B cell (primary cell): Measurements from ENCODE around the gene MAPKBP1.

Experiments used
- CTCF ChIP-seq: fragments of 200-600 bp; IDR thresholded peaks from one replicate; pipeline ENCODE4 v1.8.0; 2022; ENCODE audit warnings: antibody characterized with exemption, mild to moderate bottlenecking
- EZH2 ChIP-seq: IDR thresholded peaks from 2 replicates; pipeline ENCODE4 v1.6.1; 2012; ENCODE audit warnings: borderline replicate concordance, low read depth, mild to moderate bottlenecking, moderate library complexity, low read length; ENCODE audit not compliant: insufficient read depth, poor library complexity, severe bottlenecking

- TF ChIP-seq CTCF = no peak
- no peak for TF ChIP-seq EZH2
Measured at GRCh38 chr15:41834096-41834495, 59.8 kb downstream of the MAPKBP1 start.
